Epithelial cell of esophagus (primary cell): ENCODE measurements around the gene NXPE2.

Source experiments
- DNase-seq: peaks from one replicate; pipeline ENCODE4 v3.0.0; 2010; ENCODE audit warnings: low read depth
- H3K4me3 ChIP-seq: 2 replicates; pipeline ENCODE4 v1.5.1; 2011; ENCODE audit warnings: mild to moderate bottlenecking, low read length, control low read depth
- CTCF ChIP-seq: IDR thresholded peaks from 2 replicates; pipeline ENCODE4 v1.5.1; 2011; ENCODE audit warnings: low read depth, mild to moderate bottlenecking, low read length, control low read depth, inconsistent platforms; ENCODE audit not compliant: insufficient read depth; ENCODE audit errors: missing control alignments

Gene NXPE2

DNA sequence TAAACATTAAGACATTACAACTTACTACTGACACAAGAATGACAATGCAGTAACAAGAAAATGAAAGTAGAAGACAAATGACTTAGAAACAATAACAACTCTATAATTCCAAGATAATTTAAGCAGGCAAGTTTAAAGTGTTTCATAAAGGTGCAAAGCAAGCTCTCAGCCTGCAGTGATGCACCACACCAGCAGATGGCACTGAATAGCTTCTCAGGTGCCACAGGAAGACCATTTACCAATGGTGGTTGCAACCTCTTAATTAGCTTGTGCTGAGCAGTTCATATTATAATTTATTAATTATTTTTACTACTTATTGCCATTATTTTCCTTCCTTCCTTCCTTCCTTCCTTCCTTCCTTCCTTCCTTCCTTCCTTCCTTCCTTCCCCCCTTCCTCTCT, 60.6 kb downstream of the NXPE2 start:
- peak; percentile 67 for DNase-seq
- peak; percentile 83 for TF ChIP-seq CTCF
- no peak overlapping the region for H3K4me3 ChIP-seq

DNA sequence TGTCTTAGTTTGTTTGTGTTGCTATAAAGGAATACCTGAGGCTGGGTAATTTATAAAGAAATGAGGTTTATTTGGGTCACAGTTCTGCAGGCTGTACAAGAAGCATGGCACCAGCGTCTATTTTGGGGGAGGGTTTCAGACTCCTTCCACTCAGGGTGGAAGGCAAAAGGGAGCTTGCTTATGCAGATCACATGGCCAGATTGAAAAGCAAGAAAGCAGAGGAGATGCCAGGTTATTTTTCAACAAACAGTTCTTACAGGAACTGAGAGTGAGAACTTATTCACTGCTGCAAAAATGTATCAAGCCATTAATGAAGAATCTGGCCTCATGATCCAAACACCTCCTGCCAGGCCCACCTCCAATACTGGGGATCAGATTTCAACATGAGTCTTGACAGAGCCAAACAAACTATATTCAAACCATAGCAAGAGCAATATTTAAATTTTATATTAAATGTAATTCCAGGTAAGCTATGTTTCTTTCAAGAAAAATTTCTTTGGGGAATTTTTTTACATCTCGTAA, 66.9 kb downstream of the NXPE2 start:
- no peak overlapping the region for H3K4me3 ChIP-seq
- no peak for DNase-seq
- TF ChIP-seq CTCF, result no peak

DNA sequence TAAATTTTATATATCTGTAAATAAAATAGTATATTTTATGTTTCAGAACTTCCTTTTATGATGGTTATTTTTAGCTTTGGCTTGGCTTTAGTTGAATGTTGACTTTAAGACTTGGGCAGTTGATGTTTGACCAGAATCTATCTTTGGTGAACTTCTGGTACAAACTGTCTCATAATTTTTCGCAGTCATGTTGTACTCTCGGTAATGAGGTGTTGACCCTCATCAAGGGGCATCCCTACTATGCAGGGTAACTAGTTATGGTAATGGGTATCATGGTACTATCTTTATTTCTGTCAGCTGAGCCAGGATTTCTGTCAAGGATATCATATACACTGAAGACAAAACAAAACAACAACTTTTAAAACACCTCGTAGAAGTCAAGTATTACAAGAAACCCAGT, 67.7 kb downstream of the NXPE2 start:
- no peak for TF ChIP-seq CTCF
- DNase-seq, result no peak
- H3K4me3 ChIP-seq, result no peak overlapping the region
